ENCODE data around the gene NCEH1. TPM values are rescaled to one million over a fixed set of nuclear protein-coding genes. Genes with fewer than 3 reads are reported as not detected.
"Not testable (repeated sequence)": the region's sequence is repeated elsewhere in the genome, so short reads cannot be mapped to it uniquely, and the experiment has no call there.

The NCEH1 gene
- polyA plus RNA-seq, 1 donor: 1.7 TPM

GRCh38 chr3:172613845-172614244 is 97.0 kb downstream of the NCEH1 start:
- no peak for DNase-seq (ENCODE audit: low read depth)

- DNase-seq (ENCODE audit: low read depth): no peak
These were observed 97.8 kb downstream of the NCEH1 start for GRCh38 chr3:172612871-172613678.

- DNase-seq (ENCODE audit: low read depth): no peak
These were observed 101.1 kb downstream of the NCEH1 start for GRCh38 chr3:172609750-172610149.

- no peak for DNase-seq (ENCODE audit: low read depth)
These were observed 102.3 kb downstream of the NCEH1 start for GRCh38 chr3:172608575-172608974.

GRCh38 chr3:172607305-172608121 is 103.4 kb downstream of the NCEH1 start:
- DNase-seq (ENCODE audit: low read depth): no peak

- no peak for DNase-seq (ENCODE audit: low read depth)
These were observed 104.8 kb downstream of the NCEH1 start for GRCh38 chr3:172606021-172606420.

GRCh38 chr3:172604895-172605646 is 105.8 kb downstream of the NCEH1 start:
- no peak for DNase-seq (ENCODE audit: low read depth)

- no peak for DNase-seq (ENCODE audit: low read depth)
These were observed 109.6 kb downstream of the NCEH1 start for GRCh38 chr3:172601066-172601832.

- no peak for DNase-seq (ENCODE audit: low read depth)
These were observed 110.2 kb downstream of the NCEH1 start for GRCh38 chr3:172600644-172601065.

GRCh38 chr3:172598904-172599303 is 112.0 kb downstream of the NCEH1 start:
- DNase-seq (ENCODE audit: low read depth): no peak

GRCh38 chr3:172596394-172596706 is 114.5 kb downstream of the NCEH1 start:
- no peak for DNase-seq (ENCODE audit: low read depth)

GRCh38 chr3:172595664-172596393 is 115.0 kb downstream of the NCEH1 start:
- DNase-seq (ENCODE audit: low read depth): no peak

GRCh38 chr3:172594900-172595663 is 115.8 kb downstream of the NCEH1 start:
- DNase-seq (ENCODE audit: low read depth): not testable (repeated sequence)

GRCh38 chr3:172592898-172593669 is 117.8 kb downstream of the NCEH1 start:
- DNase-seq (ENCODE audit: low read depth): no peak

- no peak for DNase-seq (ENCODE audit: low read depth)
These were observed 118.7 kb downstream of the NCEH1 start for GRCh38 chr3:172591876-172592771.

GRCh38 chr3:172591125-172591605 is 119.7 kb downstream of the NCEH1 start:
- no peak for DNase-seq (ENCODE audit: low read depth)

- DNase-seq (ENCODE audit: low read depth): no peak
These were observed 124.4 kb downstream of the NCEH1 start for GRCh38 chr3:172586436-172586835.

- no peak for DNase-seq (ENCODE audit: low read depth)
These were observed 124.9 kb downstream of the NCEH1 start for GRCh38 chr3:172585954-172586353.
